Lung (tissue), 12 donors: ENCODE results near the gene HTT. TPM values are rescaled to one million over a fixed set of nuclear protein-coding genes. Genes with fewer than 3 reads are reported as not detected.
"Not testable (repeated sequence)": the region's sequence is repeated elsewhere in the genome, so short reads cannot be mapped to it uniquely, and the experiment has no call there.

Source experiments
- ATAC-seq: fragments of 200-7000 bp; cut with Tn5 transposase; one replicate; pipeline ENCODE4 v1.9.1; 2020; ENCODE audit warnings: moderate number of reproducible peaks; ENCODE audit not compliant: insufficient read depth, low FRiP score
- DNase-seq, 3 donors: peaks; one replicate each; pipeline ENCODE4 v3.0.0-alpha.2; 2013 to 2017
- H3K27ac ChIP-seq, 2 donors: one replicate each; pipeline ENCODE4 v1.5.1; 2013; ENCODE audit warnings: mild to moderate bottlenecking in 2 of 2, moderate library complexity in 2 of 2, control low read depth in 1 of 2, inconsistent platforms in 1 of 2, low read depth in 1 of 2, low read length in 1 of 2
- H3K27me3 ChIP-seq, 3 donors: one replicate each; pipeline ENCODE4 v1.5.1; 2013; ENCODE audit warnings: low read length in 2 of 3; ENCODE audit not compliant: control insufficient read depth in 3 of 3, insufficient read depth in 3 of 3
- H3K36me3 ChIP-seq, 4 donors: one replicate each; pipeline ENCODE4 v1.5.1; 2013; ENCODE audit warnings: low read length in 4 of 4, mild to moderate bottlenecking in 1 of 4, moderate library complexity in 1 of 4; ENCODE audit not compliant: control insufficient read depth in 4 of 4, insufficient read depth in 4 of 4
- H3K4me1 ChIP-seq, 5 donors: one replicate each; pipeline ENCODE4 v1.5.1; 2013; ENCODE audit warnings: low read length in 5 of 5, mild to moderate bottlenecking in 2 of 5, moderate library complexity in 1 of 5; ENCODE audit not compliant: control insufficient read depth in 5 of 5, insufficient read depth in 5 of 5
- H3K4me3 ChIP-seq: one replicate; pipeline ENCODE4 v1.5.1; 2013; ENCODE audit warnings: mild to moderate bottlenecking, control low read depth, moderate library complexity
- H3K9ac ChIP-seq, 2 donors: one replicate each; pipeline ENCODE4 v1.5.1; 2013; ENCODE audit warnings: low read length in 2 of 2, control low read depth in 1 of 2; ENCODE audit not compliant: insufficient read depth in 1 of 2
- H3K9me3 ChIP-seq, 4 donors: one replicate each; pipeline ENCODE4 v1.5.1; 2013; ENCODE audit warnings: low read length in 3 of 4, mild to moderate bottlenecking in 1 of 4, moderate library complexity in 1 of 4; ENCODE audit not compliant: control insufficient read depth in 4 of 4, insufficient read depth in 3 of 4
- CTCF ChIP-seq: IDR thresholded peaks from 2 replicates; pipeline ENCODE4 v1.5.1; 2012; ENCODE audit warnings: mild to moderate bottlenecking; ENCODE audit errors: control extremely low read depth, extremely low read depth
- WGBS, 2 donors: extraction: QIAGEN DNeasy Blood & Tissue Kit; methylation state at CpG; one replicate each; pipeline ENCODE4 v1.1.7; 2013; 5-methylcytosine and 5-hydroxymethylcytosine counted together
- polyA plus RNA-seq, 2 donors: library from polyadenylated mRNA; stranded (reverse); fragments of 200-250 nt; gene quantifications; one replicate each; pipeline ENCODE4 v1.2.1, GENCODE V29; 2013
- total RNA-seq, 2 donors: library from RNA; depleted of rRNA in 1 of 2; stranded (reverse); fragments of >200 nt in 1 of 2; gene quantifications; one replicate each; pipeline ENCODE4 v1.2.1, GENCODE V29; 2014 to 2021
- donor health status: control.
- donor health status: control.
- donor health status: Bipolar disorder and iron deficiency.
- donor health status: healthy.
- donor health status: DM: yes; HTN: yes; CAD: no.

Gene HTT
- total and polyA plus RNA-seq, 4 donors, result 17.0 to 109 (median 48.4) TPM

GRCh38 chr4:3091464-3091863, 17.0 kb downstream of the HTT start:
- Histone ChIP-seq H3K27me3 (no peaks in the 10 kb centered on the region), H3K9ac (no peak overlapping the region), H3K9me3 (no peaks in the 10 kb centered on the region), H3K36me3 (peaks cover 6 to 16% (median 14%) of the 10 kb centered on the region in 4 donors), H3K27ac (no peak overlapping the region), H3K4me3 (no peak overlapping the region), H3K4me1 (no peaks in the 10 kb centered on the region)
- ATAC-seq (no peak), DNase-seq (no peak)
- WGBS, 2 donors, result 71 to 75% methylated on average over 5 of the region's 5 CpGs
- TF ChIP-seq CTCF, result no peak

GRCh38 chr4:3094701-3095100, 20.2 kb downstream of the HTT start:
- not testable (repeated sequence) for H3K9ac ChIP-seq, ATAC-seq
- H3K36me3 ChIP-seq, result peaks cover 6 to 15% (median 11%) of the 10 kb centered on the region in 4 donors

GRCh38 chr4:3096202-3096601, 21.7 kb downstream of the HTT start:
- WGBS, 2 donors, result 94 to 95% methylated on average over 3 of the region's 3 CpGs
- Histone ChIP-seq H3K4me1 (no peaks in the 10 kb centered on the region), H3K9ac (no peak overlapping the region), H3K27me3 (no peaks in the 10 kb centered on the region), H3K9me3 (no peaks in the 10 kb centered on the region), H3K27ac (no peak overlapping the region), H3K36me3 (peaks cover 6 to 21% (median 17%) of the 10 kb centered on the region in 4 donors), H3K4me3 (no peak overlapping the region)
- no peak for ATAC-seq
- no peak for DNase-seq
- TF ChIP-seq CTCF, result no peak

More at GRCh38 chr4:3094701-3095100, 20.2 kb downstream of the HTT start:
- not testable (repeated sequence) for H3K4me1 ChIP-seq, H3K27ac ChIP-seq, H3K4me3 ChIP-seq, H3K27me3 ChIP-seq, DNase-seq, H3K9me3 ChIP-seq
- 96 to 99% methylated on average over 28 of the region's 28 CpGs for WGBS, 2 donors

- 79 to 92% methylated on average over 2 of the region's 2 CpGs for WGBS, 2 donors
- Histone ChIP-seq H3K4me3 (no peak overlapping the region), H3K4me1 (peaks cover 0 to 3% (median 0%) of the 10 kb centered on the region in 5 donors), H3K36me3 (peaks cover 9 to 28% (median 16%) of the 10 kb centered on the region in 4 donors), H3K9ac (no peak overlapping the region), H3K27ac (no peak overlapping the region), H3K9me3 (no peaks in the 10 kb centered on the region), H3K27me3 (no peaks in the 10 kb centered on the region)
- no peak for TF ChIP-seq CTCF
- no peak for DNase-seq
- ATAC-seq, result no peak
Measured at GRCh38 chr4:3098346-3098745, 23.9 kb downstream of the HTT start.
